ENCODE data around the gene LMBR1.

GRCh38 chr7:156766666-156767065, 126.3 kb downstream of the LMBR1 start:
- TF ChIP-seq CTCF (IDR thresholded peaks at IDR 0.05; ENCODE audit: borderline replicate concordance, extremely low read depth, low read length, poor library complexity, severe bottlenecking) = no peak
- no peak for TF ChIP-seq EZH2 (IDR thresholded peaks at IDR 0.05; ENCODE audit: borderline replicate concordance, low read depth, low read length, severe bottlenecking)
